HG03571 (cell line): ENCODE data around the gene CDK1.
"Not testable (repeated sequence)": the region's sequence is repeated elsewhere in the genome, so short reads cannot be mapped to it uniquely, and the experiment has no call there.

Experiments used
- ATAC-seq: cut with Tn5 transposase; IDR thresholded peaks from one replicate; pipeline ENCODE4 v1.9.1; 2021; ENCODE audit not compliant: unreplicated experiment

Gene CDK1

GRCh38 chr10:60810437-60811182 lies 32.3 kb downstream of the CDK1 start:
- no peak for ATAC-seq

GRCh38 chr10:60816628-60817397 lies 38.5 kb downstream of the CDK1 start:
- peak; percentile 77 for ATAC-seq

DNA sequence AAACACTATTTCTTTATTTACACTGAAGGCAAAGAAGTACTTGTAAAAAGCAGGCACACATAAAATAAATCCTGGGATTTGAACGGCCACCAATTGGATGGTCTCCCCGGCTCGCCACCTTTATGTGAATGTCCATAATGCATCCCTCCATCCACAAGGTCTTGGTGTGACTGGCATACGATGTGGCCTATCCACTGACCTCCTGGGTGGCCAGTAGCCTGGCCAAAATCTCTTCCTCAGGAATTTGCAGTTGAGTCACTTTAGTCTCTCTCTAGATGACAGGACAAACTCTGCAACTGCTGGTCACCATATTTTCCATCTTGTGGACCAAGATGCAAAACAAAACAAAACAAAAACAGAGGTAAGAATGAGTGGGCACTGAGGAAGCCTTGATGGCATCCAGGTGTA lies 39.1 kb downstream of the CDK1 start:
- no peak for ATAC-seq

DNA sequence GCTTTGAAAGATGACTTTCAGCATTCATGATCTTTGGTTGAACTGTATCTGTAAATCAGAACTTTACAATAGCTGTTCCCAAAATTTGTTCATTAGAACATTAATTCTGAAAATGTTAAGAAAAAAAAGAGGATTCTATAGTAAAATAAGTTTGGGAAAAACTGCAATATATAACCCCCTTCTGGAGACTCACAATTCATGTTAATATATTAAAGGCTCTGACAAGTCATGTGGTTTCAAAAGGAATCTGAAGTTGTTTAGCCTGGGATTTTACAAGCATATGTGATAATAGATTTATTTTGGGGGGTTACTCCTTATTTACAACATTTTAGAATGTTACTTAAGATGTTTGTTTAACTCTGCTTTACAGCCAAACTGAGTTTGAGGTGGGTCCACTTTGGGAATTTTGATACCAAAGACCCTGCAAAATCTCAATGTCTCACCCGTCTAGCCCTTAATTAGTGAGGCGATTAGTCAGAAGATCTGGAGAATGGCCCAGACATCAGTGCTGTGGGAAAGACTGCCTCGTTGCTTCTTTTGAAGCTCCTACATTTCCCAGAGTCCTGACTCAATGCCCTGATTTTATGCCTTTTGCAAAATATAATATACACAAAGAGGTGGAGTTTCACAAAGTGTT lies 40.0 kb downstream of the CDK1 start:
- no peak for ATAC-seq

GRCh38 chr10:60819271-60819670 lies 41.0 kb downstream of the CDK1 start:
- ATAC-seq, result no peak

DNA sequence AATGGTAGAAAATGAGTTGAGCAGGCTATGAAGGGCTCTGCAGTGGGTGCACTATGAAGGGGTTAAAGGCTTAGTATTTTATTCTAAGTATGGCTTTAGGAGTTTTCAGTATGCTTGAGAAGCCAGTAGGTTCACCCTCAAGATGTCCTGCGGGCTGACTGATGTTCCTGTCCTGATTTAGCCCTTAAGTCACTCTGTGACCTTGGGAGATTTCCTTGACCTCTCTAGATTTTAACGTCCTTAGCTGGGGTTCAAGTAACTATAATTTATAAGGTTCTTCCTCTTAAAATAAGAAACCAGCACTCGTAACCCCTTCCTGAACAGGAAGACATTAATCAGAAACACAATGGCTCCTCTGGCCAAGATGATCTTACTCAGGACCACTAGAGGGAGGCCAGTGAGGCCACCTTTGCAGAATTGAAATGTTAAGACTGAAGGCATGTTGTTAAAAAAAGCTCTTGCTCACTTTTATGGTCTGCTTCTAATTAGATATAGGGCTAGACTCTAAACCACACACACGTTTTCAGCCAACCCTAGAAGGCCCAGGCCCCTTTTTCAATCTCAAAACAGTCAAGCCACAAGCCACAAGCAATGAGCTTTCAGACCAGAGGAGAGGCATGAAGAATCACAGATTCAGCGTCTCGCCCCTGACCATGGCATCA lies 41.9 kb downstream of the CDK1 start:
- ATAC-seq, result no peak

DNA sequence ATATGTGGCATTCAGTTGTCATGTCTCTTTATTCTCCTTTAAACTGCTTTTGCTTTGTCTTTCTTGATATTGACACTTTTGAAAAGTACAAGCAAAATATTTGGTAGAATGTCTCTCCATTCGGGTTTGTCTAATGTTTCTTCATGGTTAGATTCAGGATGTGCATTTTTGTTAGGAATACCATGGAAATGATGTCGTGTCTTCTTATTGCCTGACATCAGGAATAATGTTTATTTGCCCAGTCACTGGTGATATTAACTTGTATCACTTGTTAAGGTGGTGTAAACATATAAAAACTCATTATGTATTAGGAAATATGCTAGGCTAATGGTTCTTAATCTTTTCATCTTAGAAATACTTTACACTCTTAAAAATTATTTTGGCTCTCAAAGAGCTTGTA lies 43.4 kb downstream of the CDK1 start:
- no peak for ATAC-seq

GRCh38 chr10:60822809-60823208 lies 44.5 kb downstream of the CDK1 start:
- ATAC-seq, result no peak

DNA sequence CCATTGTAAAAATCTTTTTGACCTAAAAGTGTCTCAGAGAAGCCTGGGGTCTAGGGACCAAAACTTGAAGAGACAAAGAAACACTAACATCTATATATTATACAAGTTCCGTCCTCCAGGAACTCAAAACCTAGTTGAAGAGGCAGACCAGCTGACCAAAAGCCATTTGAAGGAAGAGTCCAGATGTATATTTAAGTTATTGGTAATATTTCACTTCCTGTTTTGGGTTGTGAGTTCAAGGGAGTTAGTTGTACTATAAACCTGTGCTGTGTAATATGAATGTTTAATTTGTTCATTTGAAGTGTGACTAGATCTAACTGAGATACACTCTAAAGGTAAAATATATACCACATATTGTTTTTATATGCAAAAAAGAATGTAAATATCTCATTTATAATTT lies 45.0 kb downstream of the CDK1 start:
- ATAC-seq, result no peak

DNA sequence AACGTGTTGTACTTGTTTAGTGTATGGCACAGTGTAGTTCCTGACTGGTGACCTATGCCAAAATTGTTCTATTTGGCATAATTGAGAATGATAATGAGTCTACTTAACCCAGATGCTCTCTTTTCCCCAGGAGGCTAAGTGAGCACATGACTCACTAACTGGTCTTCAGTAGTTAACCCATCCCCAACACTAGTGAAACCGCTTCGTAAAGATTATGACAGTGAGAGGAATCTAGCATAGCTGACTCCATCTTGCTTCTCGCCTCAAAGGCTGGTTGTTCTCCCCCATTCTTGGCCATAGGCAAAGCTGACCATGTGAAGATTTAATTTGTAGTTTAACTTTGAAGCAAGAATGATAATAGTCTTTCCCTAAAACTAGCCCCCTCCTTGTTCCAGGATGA lies 47.2 kb downstream of the CDK1 start:
- no peak for ATAC-seq

GRCh38 chr10:60827791-60828488 lies 49.7 kb downstream of the CDK1 start:
- no peak for ATAC-seq

- no peak for ATAC-seq
These were observed 50.2 kb downstream of the CDK1 start for GRCh38 chr10:60828489-60828852.

DNA sequence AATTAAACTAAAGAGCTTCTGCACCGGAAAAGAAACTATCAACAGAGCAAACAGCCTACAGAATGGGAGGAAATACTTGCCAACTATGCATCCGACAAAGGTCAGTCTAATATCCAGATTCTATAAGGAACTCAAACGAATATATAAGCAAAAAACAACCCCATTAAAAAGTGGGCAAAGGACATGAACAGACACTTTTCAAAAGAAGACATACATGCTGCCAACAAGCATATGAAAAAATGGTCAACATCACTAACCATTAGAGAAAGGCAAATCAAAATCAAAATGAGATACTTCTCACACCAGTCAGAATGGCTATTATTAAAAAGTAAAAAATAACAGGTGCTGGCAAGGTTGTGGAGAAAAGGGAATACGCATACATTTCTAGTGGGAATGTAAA lies 53.9 kb downstream of the CDK1 start:
- ATAC-seq, result not testable (repeated sequence)

GRCh38 chr10:60834401-60834800 lies 56.1 kb downstream of the CDK1 start:
- no peak for ATAC-seq

DNA sequence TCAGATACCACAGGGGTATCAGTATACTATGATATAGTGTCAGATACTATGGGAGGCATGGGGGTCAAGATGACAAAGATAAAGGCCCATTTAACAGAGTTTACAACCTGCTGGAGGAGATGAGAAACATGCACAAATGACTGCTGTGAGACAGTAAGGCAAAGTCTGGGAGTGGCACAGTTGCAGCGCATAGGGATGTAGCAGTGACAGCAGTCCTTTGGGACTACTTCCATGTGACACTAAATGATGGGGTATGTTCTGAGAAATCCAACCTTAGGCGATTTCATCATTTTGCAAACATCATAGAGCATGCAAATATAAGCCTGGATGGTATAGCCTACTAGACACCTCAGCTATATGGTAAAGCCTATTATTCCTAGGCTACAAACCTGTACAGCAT lies 56.8 kb downstream of the CDK1 start:
- ATAC-seq, result no peak

- not testable (repeated sequence) for ATAC-seq
These were observed 62.9 kb downstream of the CDK1 start for GRCh38 chr10:60841227-60841626.

DNA sequence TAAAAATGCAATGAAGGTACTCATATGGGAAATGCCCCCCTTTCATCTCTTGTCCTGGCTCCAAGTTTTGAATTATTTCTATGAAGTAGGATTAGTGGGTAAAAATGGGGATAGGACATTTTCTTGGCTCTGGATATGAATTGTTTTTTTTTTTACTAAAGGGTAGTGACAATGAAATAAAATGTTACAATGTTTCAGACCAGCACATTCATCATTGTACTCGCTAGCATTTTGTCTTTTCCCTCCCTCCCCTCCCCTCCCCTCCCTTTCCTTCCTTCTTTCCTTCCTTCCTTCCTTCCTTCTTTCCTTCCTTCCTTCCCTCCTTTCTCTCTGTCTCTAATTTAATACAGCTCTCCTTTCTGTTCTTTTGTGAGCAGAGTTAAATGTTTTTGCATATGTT lies 64.4 kb downstream of the CDK1 start:
- no peak for ATAC-seq
